ENCODE data around the gene RNF223. TPM values are rescaled to one million over a fixed set of nuclear protein-coding genes. Genes with fewer than 3 reads are reported as not detected.

The RNF223 gene
- total RNA-seq, 2 experiments from 2014 or later = not detected

DNA sequence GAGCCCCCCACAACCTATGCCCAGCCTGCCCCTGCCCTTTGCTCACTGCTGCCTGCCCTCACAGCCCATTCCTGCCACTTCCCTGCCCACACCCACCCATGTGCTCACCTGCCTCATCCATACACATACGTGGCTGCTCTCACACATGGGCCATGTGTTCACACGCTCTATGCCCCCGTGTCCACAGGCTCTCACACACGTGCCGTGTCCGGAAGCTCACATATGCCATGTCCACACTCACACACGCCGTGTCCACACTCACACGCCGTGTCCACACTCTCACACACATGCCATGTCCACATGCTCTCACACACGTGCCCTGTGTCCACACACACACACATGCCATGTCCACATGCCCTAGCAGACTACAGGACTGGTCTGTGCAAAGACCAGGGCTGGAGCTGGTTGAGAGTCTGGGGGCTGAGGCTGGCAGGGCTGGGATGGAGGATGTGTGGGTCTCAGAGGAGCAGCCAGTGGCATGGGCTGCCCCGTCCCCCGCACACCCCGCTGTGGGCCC, 583 bp upstream of the RNF223 start:
- DNase-seq = no peak
- CTCF ChIA-PET = no interaction called here
- Mint-ChIP-seq H3K4me3 (no peak overlapping the region), H3K4me1 (ENCODE audit: low read depth) (peaks cover 9% of the 10 kb centered on the region), H3K36me3 (ENCODE audit: low read depth) (no peaks in the 10 kb centered on the region), H3K9me3 (ENCODE audit: insufficient read depth) (no peaks in the 10 kb centered on the region), H3K27me3 (ENCODE audit: low read depth) (no peaks in the 10 kb centered on the region), H3K27ac (no peak overlapping the region)
- ATAC-seq = no peak
- POLR2A ChIA-PET = no interaction called here

DNA sequence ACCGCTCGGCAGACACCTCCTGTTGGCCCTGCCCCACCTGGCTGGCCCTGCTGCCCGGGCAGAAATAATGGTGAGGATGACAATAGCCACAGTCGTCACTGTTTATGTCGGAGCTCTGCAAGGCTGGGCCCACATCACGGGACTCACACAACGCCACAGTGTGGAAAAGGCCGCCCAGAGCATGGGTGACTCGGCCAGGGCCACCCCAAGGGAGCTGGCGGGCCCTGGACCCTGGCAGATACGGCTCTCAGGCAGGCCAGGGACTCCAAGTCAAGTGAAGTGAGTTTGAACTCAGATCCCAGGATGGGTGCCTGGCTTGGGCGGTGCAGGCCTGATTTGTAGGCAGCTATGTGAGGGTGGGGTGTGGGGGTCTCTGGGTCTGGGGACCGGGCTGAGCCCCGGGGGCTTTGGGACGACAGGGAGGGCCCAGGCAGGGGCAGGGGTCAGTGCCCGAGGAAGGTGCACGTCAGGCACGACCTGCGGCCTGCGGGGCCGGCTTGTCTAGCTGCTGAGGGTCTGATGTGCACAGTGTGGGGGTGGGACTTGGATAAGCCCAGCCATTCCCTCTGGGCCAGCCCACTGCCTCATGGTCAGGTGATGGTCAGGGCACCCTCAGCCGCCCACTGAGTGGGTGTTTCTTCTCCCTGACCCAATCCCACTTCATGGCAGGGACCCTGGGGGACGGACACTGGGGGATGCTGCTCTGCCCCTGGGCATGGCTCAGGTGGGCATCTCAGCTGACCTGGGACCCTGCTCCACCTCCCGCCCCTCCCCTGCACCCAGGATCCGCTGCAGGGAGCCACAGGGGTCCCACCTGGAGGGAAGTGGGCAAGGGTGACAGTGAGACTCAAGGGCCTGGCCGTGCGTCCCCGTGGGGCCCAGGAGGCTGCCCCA, 1.0 kb downstream of the RNF223 start:
- Mint-ChIP-seq H3K36me3 (ENCODE audit: low read depth) (no peaks in the 10 kb centered on the region), H3K27ac (no peak overlapping the region), H3K27me3 (ENCODE audit: low read depth) (no peaks in the 10 kb centered on the region), H3K4me1 (ENCODE audit: low read depth) (peaks cover 8% of the 10 kb centered on the region), H3K9me3 (ENCODE audit: insufficient read depth) (no peaks in the 10 kb centered on the region), H3K4me3 (no peak overlapping the region)
- no peak for DNase-seq
- POLR2A ChIA-PET = interaction anchor here (0.8 kb wide), 1 partner anchor 84 kb away, joined by 3 read pairs; no protein-coding TSS in a partner anchor
- CTCF ChIA-PET = no interaction called here
- ATAC-seq = no peak

DNA sequence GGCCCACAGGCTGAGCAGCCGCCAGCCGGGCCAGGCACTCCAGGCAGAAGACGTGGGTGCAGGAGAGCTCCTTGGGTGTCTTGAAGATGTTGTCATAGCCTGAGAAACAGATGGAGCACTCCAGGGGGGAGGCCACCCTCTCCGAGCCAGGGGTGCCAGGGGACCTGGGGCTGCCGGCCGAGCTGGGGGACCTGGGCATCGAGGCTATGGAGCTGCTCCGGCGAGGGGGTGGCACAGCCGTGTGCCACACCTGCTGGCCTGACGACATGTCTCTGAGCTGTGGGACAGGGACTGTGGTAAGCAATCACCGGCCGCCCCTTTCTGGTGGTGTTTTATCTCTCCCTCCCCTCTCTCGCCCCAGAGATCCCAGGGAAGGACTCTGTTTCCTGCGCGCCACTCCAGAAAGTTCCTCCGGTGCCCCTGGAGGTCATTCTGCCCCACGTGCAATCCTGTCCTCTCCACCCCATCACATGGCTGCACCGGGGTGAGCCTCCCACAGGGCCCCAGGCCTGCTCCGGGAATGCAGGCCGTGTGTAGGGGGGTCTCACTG, 1.7 kb downstream of the RNF223 start:
- CTCF ChIA-PET = no interaction called here
- POLR2A ChIA-PET = interaction anchor here (0.8 kb wide), 2 partner anchors 13 to 85 kb away, joined by 3 read pairs; no protein-coding TSS in a partner anchor
- H3K9me3 Mint-ChIP-seq (ENCODE audit: insufficient read depth) = no peaks in the 10 kb centered on the region
- H3K27ac Mint-ChIP-seq = no peak overlapping the region
- DNase-seq (no peak), ATAC-seq (no peak)
- H3K4me1 Mint-ChIP-seq (ENCODE audit: low read depth) = peaks cover 8% of the 10 kb centered on the region
- H3K36me3 Mint-ChIP-seq (ENCODE audit: low read depth) = no peaks in the 10 kb centered on the region
- H3K27me3 Mint-ChIP-seq (ENCODE audit: low read depth) = no peaks in the 10 kb centered on the region
- no peak overlapping the region for H3K4me3 Mint-ChIP-seq

DNA sequence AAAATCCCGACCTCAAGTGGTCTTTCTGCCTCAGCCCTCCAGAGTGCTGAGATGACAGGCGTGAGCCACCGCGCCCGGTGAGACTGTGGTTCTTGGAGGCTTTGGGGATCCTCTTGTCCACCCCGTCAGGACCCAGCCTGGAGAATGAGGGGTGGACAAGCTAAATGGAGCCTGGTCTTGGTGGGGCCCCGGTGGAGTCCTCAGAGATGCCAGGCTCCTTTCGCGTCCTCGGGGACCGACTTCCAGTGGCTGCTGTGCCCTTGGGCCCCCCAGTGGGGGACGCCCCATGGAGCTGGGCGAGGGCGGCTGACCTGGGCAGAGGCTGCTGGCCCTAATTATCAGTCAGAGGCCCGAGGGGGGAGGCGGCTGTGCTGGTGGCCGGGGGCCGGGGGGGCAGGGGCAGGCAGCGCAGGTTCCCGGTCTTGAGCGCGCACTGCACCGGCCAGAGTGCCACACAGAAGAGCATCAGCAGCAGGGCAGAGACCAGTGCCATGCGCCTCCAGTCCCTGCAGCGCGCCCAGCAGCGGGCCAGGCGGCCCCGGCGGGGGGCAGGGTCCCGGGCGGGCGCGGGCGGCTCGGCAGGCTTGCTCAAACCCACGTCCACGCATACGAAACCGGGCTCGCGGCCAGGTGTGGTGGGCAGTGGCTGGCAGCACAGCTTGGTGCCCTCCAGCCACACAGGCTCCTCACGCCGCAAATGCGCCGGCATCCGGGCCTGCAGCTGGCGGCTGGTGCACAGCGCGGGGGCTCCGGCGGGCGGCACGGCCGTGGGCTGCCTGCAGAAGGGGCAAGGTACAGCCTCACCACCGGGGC, 2.4 kb downstream of the RNF223 start:
- H3K27me3 Mint-ChIP-seq (ENCODE audit: low read depth) = no peaks in the 10 kb centered on the region
- peaks cover 8% of the 10 kb centered on the region for H3K4me1 Mint-ChIP-seq (ENCODE audit: low read depth)
- no peak overlapping the region for H3K4me3 Mint-ChIP-seq
- H3K36me3 Mint-ChIP-seq (ENCODE audit: low read depth) = no peaks in the 10 kb centered on the region
- no peak for DNase-seq
- ATAC-seq = no peak
- ChIA-PET CTCF (no interaction called here), POLR2A (interaction anchor here (0.8 kb wide), 1 partner anchor 13 kb away, joined by 3 read pairs; no protein-coding TSS in a partner anchor)
- H3K9me3 Mint-ChIP-seq (ENCODE audit: insufficient read depth) = no peaks in the 10 kb centered on the region
- H3K27ac Mint-ChIP-seq = no peak overlapping the region

- peaks cover 11% of the 10 kb centered on the region for H3K4me1 Mint-ChIP-seq (ENCODE audit: low read depth)
- ChIA-PET CTCF (no interaction called here), POLR2A (interaction anchor here (0.6 to 1.1 kb wide), 2 partner anchors 11 to 106 kb away, joined by 3 to 4 read pairs; no protein-coding TSS in a partner anchor)
- no peaks in the 10 kb centered on the region for H3K27me3 Mint-ChIP-seq (ENCODE audit: low read depth)
- ATAC-seq = no peak
- DNase-seq = no peak
- H3K36me3 Mint-ChIP-seq (ENCODE audit: low read depth) = no peaks in the 10 kb centered on the region
- H3K9me3 Mint-ChIP-seq (ENCODE audit: insufficient read depth) = no peaks in the 10 kb centered on the region
- peak overlapping the region; percentile 15 for H3K4me3 Mint-ChIP-seq
- H3K27ac Mint-ChIP-seq = peak overlapping the region; percentile 46
Measured at GRCh38 chr1:1069711-1070676, 4.1 kb downstream of the RNF223 start.

- Mint-ChIP-seq H3K36me3 (ENCODE audit: low read depth) (no peaks in the 10 kb centered on the region), H3K27me3 (ENCODE audit: low read depth) (no peaks in the 10 kb centered on the region), H3K4me1 (ENCODE audit: low read depth) (peaks cover 14% of the 10 kb centered on the region), H3K9me3 (ENCODE audit: insufficient read depth) (no peaks in the 10 kb centered on the region), H3K4me3 (peak overlapping the region; percentile 78), H3K27ac (peak overlapping the region; percentile 87)
- POLR2A ChIA-PET = interaction anchor here (0.6 to 1.0 kb wide), 2 partner anchors 10 to 106 kb away, joined by 3 read pairs; no protein-coding TSS in a partner anchor
- CTCF ChIA-PET = no interaction called here
- peak; percentile 91 for DNase-seq
- peak; percentile 60 for ATAC-seq
Measured at GRCh38 chr1:1069056-1069710, 4.9 kb downstream of the RNF223 start.

DNA sequence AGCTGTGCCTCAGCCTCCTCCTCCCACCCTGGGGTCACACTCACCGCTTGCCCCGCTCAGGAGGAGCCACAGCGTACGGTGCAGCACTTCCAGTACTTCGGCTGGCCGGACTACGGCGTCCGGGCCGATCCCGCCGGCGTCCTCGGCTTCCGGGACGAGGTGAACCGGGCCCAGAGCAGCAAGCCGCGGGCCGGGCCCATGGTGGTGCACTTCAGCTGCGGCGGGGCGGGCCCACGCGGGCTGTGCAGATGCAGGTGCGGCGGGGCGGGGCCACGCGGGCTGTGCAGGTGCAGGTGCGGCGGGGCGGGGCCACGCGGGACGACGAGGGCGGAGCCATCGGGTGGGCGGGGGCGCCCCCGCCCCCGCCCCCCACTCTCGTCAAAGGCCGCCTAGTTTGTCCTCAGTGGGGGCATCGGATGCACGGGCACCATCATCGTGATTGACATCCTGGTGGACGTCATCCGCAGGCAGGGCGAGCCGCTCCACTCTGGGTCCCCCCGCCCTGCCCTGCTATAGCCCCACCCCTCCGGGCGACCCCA, 5.5 kb downstream of the RNF223 start:
- peak overlapping the region; percentile 78 for H3K4me3 Mint-ChIP-seq
- peaks cover 20% of the 10 kb centered on the region for H3K4me1 Mint-ChIP-seq (ENCODE audit: low read depth)
- ChIA-PET POLR2A (interaction anchor here (1.0 kb wide), 1 partner anchor 9 kb away, joined by 3 read pairs; no protein-coding TSS in a partner anchor), CTCF (no interaction called here)
- ATAC-seq (peak; percentile 34), DNase-seq (peak; percentile 73)
- no peaks in the 10 kb centered on the region for H3K36me3 Mint-ChIP-seq (ENCODE audit: low read depth)
- H3K27me3 Mint-ChIP-seq (ENCODE audit: low read depth) = no peaks in the 10 kb centered on the region
- no peaks in the 10 kb centered on the region for H3K9me3 Mint-ChIP-seq (ENCODE audit: insufficient read depth)
- peak overlapping the region; percentile 87 for H3K27ac Mint-ChIP-seq

DNA sequence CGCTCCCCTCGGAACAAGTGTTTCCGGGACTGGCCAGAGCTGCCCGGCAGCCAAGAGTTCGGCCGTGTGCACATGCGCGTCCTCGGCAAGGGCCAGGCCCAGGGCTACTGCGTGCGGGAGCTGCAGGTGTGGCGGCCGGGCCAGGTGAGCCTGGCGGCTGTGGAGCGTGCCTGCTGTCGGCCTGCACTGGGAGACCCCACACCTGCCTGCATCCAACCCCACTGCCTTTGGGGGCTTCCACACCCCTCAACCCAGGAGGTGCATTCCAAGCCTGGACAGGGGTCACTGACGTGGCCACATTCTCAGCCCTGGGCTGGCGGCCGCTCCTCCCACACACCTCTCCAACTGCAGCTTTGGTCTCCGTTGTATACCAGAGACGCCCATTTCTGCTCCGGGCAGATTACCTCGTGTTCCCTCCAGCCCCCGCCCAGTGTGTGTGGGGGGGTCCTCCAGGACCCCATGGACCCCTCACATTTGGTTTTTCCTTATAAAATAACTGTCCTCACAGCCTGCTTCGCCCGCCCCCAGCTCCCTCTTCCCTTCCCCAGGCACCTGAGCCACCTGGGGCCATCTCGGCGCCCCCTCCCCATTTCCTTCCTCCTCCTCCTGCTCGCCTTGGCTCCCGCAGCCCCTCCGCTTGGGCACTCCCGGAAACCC, 6.1 kb downstream of the RNF223 start:
- H3K36me3 Mint-ChIP-seq (ENCODE audit: low read depth) = no peaks in the 10 kb centered on the region
- POLR2A ChIA-PET = interaction anchor here (1.0 kb wide), 1 partner anchor 8 kb away, joined by 3 read pairs; no protein-coding TSS in a partner anchor
- no peaks in the 10 kb centered on the region for H3K27me3 Mint-ChIP-seq (ENCODE audit: low read depth)
- CTCF ChIA-PET = no interaction called here
- no peaks in the 10 kb centered on the region for H3K9me3 Mint-ChIP-seq (ENCODE audit: insufficient read depth)
- H3K27ac Mint-ChIP-seq = peak overlapping the region; percentile 49
- DNase-seq = no peak
- peaks cover 26% of the 10 kb centered on the region for H3K4me1 Mint-ChIP-seq (ENCODE audit: low read depth)
- peak overlapping the region; percentile 44 for H3K4me3 Mint-ChIP-seq
- ATAC-seq = no peak

DNA sequence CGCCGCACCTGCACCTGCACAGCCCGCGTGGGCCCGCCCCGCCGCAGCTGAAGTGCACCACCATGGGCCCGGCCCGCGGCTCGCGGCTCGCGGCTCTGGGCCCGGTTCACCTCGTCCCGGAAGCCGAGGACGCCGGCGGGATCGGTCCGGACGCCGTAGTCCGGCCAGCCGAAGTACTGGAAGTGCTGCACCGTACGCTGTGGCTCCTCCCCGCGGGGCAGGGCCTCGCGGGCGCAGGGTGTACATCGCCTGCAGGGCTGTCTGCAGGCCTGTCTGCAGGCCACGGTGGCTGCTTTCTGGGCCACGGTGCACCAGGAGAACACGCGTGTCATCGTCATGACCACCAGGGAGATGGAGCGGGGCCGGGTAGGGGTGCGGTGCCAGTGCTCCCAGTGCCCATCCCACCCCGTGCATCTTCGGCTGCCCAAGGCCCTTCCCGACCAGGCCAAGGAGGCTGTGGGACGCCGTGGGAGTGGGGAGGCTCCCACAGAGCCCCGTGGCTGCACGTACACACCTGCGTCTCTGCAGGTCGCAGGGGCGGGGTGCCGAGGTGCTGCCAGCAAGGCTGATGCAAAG, 6.7 kb downstream of the RNF223 start:
- Mint-ChIP-seq H3K9me3 (ENCODE audit: insufficient read depth) (no peaks in the 10 kb centered on the region), H3K27ac (no peak overlapping the region), H3K4me1 (ENCODE audit: low read depth) (peaks cover 32% of the 10 kb centered on the region), H3K36me3 (ENCODE audit: low read depth) (no peaks in the 10 kb centered on the region), H3K4me3 (no peak overlapping the region), H3K27me3 (ENCODE audit: low read depth) (no peaks in the 10 kb centered on the region)
- DNase-seq (no peak), ATAC-seq (no peak)
- POLR2A ChIA-PET = no interaction called here
- CTCF ChIA-PET = interaction anchor here (1.2 kb wide), 1 partner anchor 34 kb away, joined by 3 read pairs; no protein-coding TSS in a partner anchor
